ENCODE results near the gene LTBP2.

LTBP2 gene

DNA sequence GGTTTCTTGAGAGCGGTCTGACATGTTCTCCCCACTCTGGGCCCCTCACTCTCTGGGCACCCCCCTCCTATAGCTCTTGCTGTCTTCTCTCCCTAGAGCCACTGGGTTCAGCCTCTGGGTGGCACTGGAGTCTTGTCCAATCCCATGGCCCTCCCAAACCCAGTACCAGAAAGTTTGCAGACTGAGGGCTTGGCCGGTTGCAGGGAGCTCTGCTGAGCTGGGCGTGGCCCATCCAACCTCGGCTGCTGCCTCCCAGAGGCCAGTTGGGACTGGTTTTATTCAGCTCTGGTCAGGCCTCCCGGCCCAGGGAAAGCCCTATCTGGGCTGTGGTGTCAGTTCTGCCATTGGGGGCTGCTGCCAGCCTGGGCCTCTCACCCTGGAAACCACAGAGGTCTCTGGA is 80.6 kb downstream of the LTBP2 start:
- TF ChIP-seq, protein P1, sequence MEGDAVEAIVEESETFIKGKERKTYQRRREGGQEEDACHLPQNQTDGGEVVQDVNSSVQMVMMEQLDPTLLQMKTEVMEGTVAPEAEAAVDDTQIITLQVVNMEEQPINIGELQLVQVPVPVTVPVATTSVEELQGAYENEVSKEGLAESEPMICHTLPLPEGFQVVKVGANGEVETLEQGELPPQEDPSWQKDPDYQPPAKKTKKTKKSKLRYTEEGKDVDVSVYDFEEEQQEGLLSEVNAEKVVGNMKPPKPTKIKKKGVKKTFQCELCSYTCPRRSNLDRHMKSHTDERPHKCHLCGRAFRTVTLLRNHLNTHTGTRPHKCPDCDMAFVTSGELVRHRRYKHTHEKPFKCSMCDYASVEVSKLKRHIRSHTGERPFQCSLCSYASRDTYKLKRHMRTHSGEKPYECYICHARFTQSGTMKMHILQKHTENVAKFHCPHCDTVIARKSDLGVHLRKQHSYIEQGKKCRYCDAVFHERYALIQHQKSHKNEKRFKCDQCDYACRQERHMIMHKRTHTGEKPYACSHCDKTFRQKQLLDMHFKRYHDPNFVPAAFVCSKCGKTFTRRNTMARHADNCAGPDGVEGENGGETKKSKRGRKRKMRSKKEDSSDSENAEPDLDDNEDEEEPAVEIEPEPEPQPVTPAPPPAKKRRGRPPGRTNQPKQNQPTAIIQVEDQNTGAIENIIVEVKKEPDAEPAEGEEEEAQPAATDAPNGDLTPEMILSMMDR (IDR thresholded peaks at IDR 0.05): no peak; the same call in 1 of the 2 replicates

DNA sequence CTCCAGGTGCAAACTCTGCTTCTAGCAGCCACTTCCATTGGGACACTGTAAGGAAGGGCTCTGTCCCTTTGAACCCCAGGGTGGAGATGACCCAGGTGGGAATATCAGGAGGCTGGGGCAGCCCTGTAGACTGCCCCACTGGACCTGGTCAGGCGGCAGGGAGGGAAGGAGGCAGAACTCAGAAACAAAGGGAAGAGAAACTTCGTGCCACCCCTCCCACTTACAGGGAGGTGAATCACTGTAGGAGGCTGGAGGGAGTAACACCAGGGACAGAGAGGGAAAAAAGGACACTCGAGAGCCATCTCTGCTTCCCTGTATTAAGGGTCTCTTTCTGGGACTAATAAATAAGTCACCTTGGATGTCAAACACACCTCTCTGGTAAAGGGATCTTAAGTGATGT is 81.0 kb downstream of the LTBP2 start:
- TF ChIP-seq, protein P1 (IDR thresholded peaks at IDR 0.05): no peak

DNA sequence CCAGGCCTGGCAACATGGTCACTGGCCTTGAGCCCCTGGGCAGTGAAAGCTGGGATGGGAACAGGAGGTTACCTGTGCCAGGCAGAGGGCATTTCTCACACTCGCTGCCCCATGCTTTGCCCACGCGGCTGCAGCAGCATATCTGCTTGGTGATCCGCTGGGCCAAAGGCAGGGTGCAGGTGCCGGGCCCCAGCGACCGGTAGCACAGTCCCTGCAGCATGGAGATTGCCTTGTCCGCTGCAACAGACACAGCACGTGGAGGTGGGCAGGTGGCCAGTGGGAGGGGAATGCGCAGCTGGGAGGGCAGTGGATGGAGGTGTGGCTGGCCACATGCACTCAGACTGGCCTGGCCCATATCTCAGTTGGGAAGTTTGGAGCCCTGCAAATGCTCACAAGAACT is 83.2 kb downstream of the LTBP2 start:
- TF ChIP-seq, protein P1 (IDR thresholded peaks at IDR 0.05): no peak

DNA sequence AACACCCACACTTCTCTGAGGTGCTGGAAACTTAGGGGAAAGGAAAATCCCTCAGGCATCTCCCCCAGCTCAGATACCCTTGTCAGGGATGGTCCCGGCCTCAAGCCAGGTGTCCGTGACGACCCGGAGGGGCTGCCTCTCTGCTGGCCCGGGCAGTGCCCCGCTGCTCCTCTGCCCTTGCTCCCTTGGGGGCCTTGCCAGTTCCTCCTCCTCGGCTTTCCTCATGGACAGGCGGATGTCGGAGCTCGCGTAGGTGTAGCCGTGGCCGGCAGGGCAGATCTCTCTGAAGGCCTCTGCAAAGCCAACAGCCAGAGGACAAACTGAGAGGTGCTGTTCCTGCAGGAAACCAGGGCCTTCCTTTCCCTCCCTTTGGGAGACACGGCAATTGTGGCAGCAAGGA is 83.6 kb downstream of the LTBP2 start:
- TF ChIP-seq, protein P1 (IDR thresholded peaks at IDR 0.05): no peak

DNA sequence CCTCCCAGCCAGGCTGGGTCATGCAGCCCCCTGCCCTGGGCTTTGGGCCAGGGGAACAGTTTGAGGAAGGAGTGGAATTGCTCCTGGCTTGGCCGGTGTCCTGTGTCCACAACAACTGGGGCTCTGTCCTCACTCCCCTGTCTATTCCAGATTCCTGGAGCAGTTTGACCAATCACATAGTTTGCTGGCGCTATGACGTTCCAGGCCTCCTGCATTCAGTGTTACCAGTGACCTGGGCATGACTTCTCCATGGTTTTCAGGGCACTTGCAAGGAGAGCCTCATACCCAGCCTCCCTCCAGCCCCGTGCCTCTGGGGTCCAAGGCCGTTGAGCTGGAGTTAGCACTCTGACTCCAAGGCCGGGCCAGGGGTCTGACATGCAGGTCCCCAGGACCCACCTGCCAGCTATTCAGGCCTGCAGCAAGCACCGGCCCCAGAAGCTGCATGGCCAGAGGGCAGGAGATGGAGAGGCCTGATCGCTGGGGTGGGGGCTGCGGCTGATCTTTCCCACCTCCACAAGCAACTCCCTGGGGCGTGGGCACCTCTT is 84.2 kb downstream of the LTBP2 start:
- TF ChIP-seq, protein P1 (IDR thresholded peaks at IDR 0.05): no peak

DNA sequence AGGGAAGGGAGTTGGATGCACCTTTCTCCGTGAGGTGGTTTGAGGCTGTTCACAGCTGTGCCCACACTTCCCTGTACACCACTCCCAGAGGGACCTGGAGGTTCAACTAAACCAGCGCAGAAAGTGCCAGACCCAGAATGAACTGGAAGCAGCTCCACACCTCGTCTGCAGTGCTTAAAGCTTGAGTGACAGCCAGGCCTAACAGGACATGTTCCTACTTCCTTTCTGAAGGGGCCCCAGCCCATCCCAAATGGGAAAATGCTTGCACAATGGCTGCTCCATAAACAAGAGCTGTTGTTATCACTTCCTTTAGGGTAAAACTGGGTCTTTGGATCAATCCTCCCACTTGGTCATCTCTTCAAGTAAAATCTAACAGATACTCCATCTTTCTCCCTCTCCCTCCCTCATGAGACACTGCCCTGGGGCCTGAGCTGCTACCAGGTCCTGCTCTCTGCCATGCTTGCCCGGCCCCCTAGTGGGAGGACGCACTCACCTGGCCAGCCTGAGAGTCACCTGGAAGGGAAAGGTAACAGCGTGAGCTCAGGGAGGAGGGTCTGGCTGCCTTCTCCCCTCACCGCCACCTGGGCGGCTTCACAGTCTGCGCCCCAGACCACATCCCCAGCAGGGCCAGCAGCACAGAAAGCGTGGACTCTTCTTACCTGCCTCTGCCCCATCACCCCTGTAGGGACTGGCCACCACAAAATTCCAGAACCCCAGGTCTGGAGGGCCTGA is 85.0 kb downstream of the LTBP2 start:
- TF ChIP-seq, protein P1 (IDR thresholded peaks at IDR 0.05): no peak

DNA sequence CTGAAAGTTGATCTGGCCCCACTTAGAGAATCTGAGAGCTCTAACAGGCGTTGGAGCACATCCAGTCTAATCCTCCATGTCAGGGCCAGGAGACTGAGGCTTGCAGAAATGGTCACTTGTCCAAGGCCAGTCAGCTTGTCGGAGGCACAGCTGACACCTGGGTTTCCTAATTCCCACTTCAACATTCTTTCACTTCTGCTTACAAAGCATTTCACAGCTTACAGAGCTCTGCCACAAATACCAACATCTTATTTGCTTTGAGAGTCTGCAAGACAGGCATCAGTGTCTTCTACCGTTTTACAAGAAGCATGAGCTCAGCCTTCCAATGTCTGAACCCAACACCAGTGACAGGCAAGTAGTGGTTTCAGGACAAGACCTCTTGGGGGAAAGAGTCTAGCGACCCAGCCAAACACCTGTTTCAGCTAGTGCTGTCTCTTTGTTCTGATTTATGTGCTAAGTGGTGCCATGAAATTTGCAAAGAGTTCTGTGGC is 86.6 kb downstream of the LTBP2 start:
- TF ChIP-seq, protein P1 (IDR thresholded peaks at IDR 0.05): no peak
